ENCODE data around the gene HLA-B. TPM values are rescaled to one million over a fixed set of nuclear protein-coding genes. Genes with fewer than 3 reads are reported as not detected.
A peak's percentile ranks its signal among the peaks of the same experiment; 100 is the strongest.

The HLA-B gene
- total RNA-seq, 2 experiments from 2014 or later: 2,101 to 2,412 TPM

DNA sequence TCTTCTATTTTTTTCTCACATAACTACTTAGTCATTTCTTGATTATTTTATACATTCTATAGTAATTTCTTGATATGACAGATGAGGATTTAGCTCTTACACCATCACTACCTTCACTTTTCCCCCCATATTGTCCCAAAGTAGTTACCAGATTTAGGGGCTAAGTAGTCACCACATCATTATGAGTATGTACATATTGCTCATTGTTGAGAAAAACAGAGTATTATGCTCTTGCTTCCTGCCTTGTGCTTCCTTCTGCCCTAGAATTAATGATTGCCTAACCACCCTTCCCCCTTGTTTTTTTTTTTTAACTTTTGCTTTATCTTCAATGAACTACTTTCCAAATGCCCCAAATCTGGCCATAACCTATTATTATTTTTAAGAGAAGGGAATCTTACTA is 6.8 kb upstream of the HLA-B start:
- ATAC-seq: peak; percentile 59
- intact Hi-C loops (cut with DNase I, micrococcal nuclease): no loop called here
- CTCF ChIA-PET: interaction anchor here (0.6 to 2.1 kb wide), 6 partner anchors 9 to 167 kb away, joined by 3 to 7 read pairs (median 4); no protein-coding TSS in a partner anchor

DNA sequence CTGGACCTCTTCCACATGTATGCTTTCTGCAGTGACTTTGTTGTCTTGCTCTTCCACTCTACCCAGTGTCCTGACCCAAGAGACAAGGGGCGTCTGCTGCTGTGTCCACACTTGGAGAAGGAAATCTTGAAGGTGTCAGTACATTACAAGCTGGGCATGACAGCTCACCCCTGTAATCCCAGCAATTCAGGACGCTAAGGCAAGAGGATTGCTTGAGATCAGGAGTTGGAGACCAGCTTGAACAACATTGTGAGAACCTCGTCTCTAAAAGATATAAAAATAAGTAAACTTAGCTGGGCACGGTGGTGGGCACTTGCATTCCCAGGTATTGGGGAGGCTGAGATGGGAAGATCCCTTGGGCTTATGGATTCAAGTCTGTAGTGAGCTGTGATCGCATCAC is 5.8 kb upstream of the HLA-B start:
- Mint-ChIP-seq H3K9me3 (ENCODE audit: low read depth) (peaks cover 5% of the 10 kb centered on the region), H3K27ac (no peak overlapping the region), H3K27me3 (peaks cover 17% of the 10 kb centered on the region), H3K36me3 (ENCODE audit: low read depth) (no peaks in the 10 kb centered on the region), H3K4me3 (no peak overlapping the region), H3K4me1 (peaks cover 42% of the 10 kb centered on the region)
- ATAC-seq (no peak), DNase-seq (no peak)
- ChIA-PET POLR2A (interaction anchor here (0.5 kb wide), 1 partner anchor 9 kb away, joined by 3 read pairs; no protein-coding TSS in a partner anchor), CTCF (no interaction called here)
- intact Hi-C loops (cut with DNase I, micrococcal nuclease): no loop called here

More for the DNA sequence above, 6.8 kb upstream of the HLA-B start:
- POLR2A ChIA-PET: interaction anchor here (0.7 to 1.8 kb wide), 2 partner anchors 166 to 206 kb away, joined by 5 to 7 read pairs; partner anchors contain the start of gene TCF19
- no peak for DNase-seq
- H3K9me3 Mint-ChIP-seq (ENCODE audit: low read depth): peaks cover 5% of the 10 kb centered on the region
- H3K27ac Mint-ChIP-seq: no peak overlapping the region
- no peak overlapping the region for H3K4me3 Mint-ChIP-seq
- peaks cover 31% of the 10 kb centered on the region for H3K4me1 Mint-ChIP-seq
- peaks cover 19% of the 10 kb centered on the region for H3K27me3 Mint-ChIP-seq
- no peaks in the 10 kb centered on the region for H3K36me3 Mint-ChIP-seq (ENCODE audit: low read depth)

DNA sequence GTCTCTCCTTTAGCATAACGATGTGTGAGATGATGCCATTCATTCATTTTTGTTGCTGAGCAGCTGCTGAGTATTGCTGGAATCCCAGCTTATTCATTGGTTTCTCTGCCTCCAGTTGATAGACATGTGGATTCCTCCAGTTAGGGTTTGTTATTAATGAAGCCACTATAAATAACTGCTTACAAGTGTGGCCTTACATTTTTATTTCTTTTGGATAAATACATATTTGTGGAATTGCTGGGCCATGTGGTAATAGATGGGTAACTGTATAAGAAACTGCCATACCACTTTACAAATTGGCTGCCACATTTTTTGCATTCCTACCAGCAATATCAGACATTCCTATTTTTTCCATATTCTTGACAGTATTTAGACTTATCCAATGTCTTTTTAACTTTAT is 2.6 kb upstream of the HLA-B start:
- CTCF ChIA-PET: no interaction called here
- H3K4me1 Mint-ChIP-seq: peaks cover 38% of the 10 kb centered on the region
- no peak for DNase-seq
- peaks cover 5% of the 10 kb centered on the region for H3K9me3 Mint-ChIP-seq (ENCODE audit: low read depth)
- intact Hi-C loops (cut with DNase I, micrococcal nuclease): loop anchor here (2.0 to 10.0 kb wide), 6 partner anchors 43 to 1417 kb away; partner anchors contain the start of genes FLOT1 (in 1 of the 2), HLA-A (in 1 of the 2), HLA-C (in 1 of the 2) and IER3 (in 1 of the 2)
- no peak overlapping the region for H3K27ac Mint-ChIP-seq
- POLR2A ChIA-PET: no interaction called here
- H3K36me3 Mint-ChIP-seq (ENCODE audit: low read depth): peaks cover 22% of the 10 kb centered on the region
- H3K4me3 Mint-ChIP-seq: no peak overlapping the region
- H3K27me3 Mint-ChIP-seq: peaks cover 9% of the 10 kb centered on the region
- no peak for ATAC-seq

DNA sequence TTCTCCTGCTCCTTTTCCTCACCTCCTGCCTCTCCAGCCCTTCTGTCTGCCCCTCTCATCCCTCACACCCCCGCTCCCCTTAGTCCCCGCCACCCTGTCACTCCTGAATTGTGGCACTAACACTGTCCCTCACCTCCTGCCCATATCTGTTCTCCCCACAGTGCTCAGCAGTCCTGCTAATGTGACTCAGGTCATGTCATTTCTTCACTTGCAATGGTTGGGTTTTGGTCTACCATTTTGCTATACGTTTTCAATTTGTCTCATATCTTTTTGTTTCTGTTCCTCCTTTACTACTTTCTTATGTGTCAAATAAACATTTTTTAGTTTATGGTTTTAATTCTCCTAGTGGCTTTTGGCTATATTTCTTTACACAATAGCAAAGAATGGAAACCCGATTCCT is 1.3 kb upstream of the HLA-B start:
- DNase-seq (peak; percentile 45), ATAC-seq (peak; percentile 39)
- peak overlapping the region; percentile 98 for H3K4me3 Mint-ChIP-seq
- intact Hi-C loops (cut with DNase I, micrococcal nuclease): loop anchor here (2.0 to 10.0 kb wide), 6 partner anchors 44 to 1416 kb away; partner anchors contain the start of genes FLOT1 (in 1 of the 2), HLA-A (in 1 of the 2), HLA-C (in 1 of the 2) and IER3 (in 1 of the 2)
- H3K9me3 Mint-ChIP-seq (ENCODE audit: low read depth): peaks cover 5% of the 10 kb centered on the region
- ChIA-PET CTCF (interaction anchor here (0.6 kb wide), 1 partner anchor 25 kb away, joined by 3 read pairs; no protein-coding TSS in a partner anchor), POLR2A (no interaction called here)
- H3K4me1 Mint-ChIP-seq: peaks cover 43% of the 10 kb centered on the region
- peaks cover 35% of the 10 kb centered on the region for H3K36me3 Mint-ChIP-seq (ENCODE audit: low read depth)
- H3K27me3 Mint-ChIP-seq: peaks cover 8% of the 10 kb centered on the region
- peak overlapping the region; percentile 99 for H3K27ac Mint-ChIP-seq

DNA sequence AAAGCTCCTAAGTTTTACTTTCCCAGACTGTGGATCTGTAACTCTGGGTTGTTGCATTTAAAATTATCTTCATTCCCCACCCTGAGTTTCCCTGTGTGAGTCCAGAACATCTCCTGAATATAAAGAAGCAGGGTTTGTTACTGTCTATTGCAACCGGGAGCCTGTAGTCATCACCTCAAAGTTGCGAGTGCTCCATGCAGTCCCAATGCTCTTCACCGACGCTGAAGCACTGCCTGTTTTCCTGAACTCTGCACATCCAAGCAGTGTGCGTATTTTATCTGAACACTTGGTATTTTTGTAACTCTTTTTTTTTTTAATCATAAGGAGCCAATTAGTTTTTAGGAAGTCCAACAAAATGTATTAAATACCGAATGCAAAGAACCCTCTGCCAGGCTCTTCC is 907 bp upstream of the HLA-B start:
- Mint-ChIP-seq H3K27me3 (peaks cover 8% of the 10 kb centered on the region), H3K4me1 (peaks cover 47% of the 10 kb centered on the region), H3K4me3 (peak overlapping the region; percentile 98), H3K9me3 (ENCODE audit: low read depth) (peaks cover 5% of the 10 kb centered on the region), H3K27ac (peak overlapping the region; percentile 99), H3K36me3 (ENCODE audit: low read depth) (peaks cover 39% of the 10 kb centered on the region)
- POLR2A ChIA-PET: no interaction called here
- ATAC-seq (peak; percentile 7), DNase-seq (no peak)
- CTCF ChIA-PET: interaction anchor here (0.6 to 0.7 kb wide), 2 partner anchors 25 to 161 kb away, joined by 3 read pairs; no protein-coding TSS in a partner anchor
- intact Hi-C loops (cut with DNase I, micrococcal nuclease): loop anchor here (1.0 to 10.0 kb wide), 14 partner anchors 25 to 1416 kb away; partner anchors contain the start of genes HLA-C (in 2 of the 2), FLOT1 (in 1 of the 2), HLA-A (in 1 of the 2) and IER3 (in 1 of the 2)

DNA sequence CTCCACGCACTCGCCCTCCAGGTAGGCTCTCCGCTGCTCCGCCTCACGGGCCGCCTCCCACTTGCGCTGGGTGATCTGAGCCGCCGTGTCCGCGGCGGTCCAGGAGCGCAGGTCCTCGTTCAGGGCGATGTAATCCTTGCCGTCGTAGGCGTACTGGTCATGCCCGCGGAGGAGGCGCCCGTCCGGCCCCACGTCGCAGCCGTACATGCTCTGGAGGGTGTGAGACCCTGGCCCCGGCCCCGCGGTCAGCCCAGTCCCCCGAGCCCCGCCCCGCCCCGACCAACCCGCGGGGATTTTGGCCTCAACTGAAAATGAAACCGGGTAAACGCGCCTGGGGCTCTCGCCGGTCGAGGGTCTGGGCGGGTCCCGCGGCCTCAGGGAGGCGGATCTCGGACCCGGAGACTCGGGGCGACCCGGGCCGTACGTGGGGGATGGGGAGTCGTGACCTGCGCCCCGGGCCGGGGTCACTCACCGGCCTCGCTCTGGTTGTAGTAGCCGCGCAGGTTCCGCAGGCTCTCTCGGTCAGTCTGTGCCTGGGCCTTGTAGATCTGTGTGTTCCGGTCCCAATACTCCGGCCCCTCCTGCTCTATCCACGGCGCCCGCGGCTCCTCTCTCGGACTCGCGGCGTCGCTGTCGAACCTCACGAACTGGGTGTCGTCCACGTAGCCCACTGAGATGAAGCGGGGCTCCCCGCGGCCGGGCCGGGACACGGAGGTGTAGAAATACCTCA is 598 bp downstream of the HLA-B start:
- intact Hi-C loops (cut with DNase I, micrococcal nuclease): loop anchor here (1.0 to 10.0 kb wide), 9 partner anchors 24 to 1414 kb away; partner anchors contain the start of genes FLOT1 (in 1 of the 2), HLA-A (in 1 of the 2), IER3 (in 1 of the 2) and LTA (in 1 of the 2)
- ATAC-seq: peak; percentile 4

DNA sequence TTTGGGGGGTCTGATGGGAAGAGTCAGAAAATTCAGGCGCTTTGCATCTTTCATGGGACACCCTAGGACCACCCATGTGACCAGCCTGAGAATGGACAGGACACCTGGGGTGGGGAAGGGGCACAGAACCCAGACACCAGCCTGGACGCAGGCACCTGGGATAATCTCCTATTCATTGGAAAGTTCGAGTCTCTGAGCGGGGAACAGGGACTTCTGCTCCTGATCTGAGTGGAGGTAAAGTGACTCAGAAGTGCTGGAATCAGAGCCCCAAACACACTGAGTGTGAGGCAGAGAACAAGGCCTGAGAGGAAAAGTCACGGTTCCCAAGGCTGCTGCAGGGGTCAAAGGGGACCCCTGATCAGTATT is 1.4 kb downstream of the HLA-B start:
- CTCF ChIA-PET: no interaction called here
- H3K27me3 Mint-ChIP-seq: peaks cover 2% of the 10 kb centered on the region
- H3K4me1 Mint-ChIP-seq: peaks cover 62% of the 10 kb centered on the region
- peak overlapping the region; percentile 98 for H3K4me3 Mint-ChIP-seq
- DNase-seq (peak; percentile 20), ATAC-seq (no peak)
- H3K9me3 Mint-ChIP-seq (ENCODE audit: low read depth): peaks cover 2% of the 10 kb centered on the region
- intact Hi-C loops (cut with DNase I, micrococcal nuclease): loop anchor here (5.0 to 10.0 kb wide), 5 partner anchors 47 to 1413 kb away; partner anchors contain the start of genes FLOT1 (in 1 of the 2), HLA-A (in 1 of the 2), IER3 (in 1 of the 2) and LTA (in 1 of the 2)
- POLR2A ChIA-PET: interaction anchor here (0.7 kb wide), 1 partner anchor 9 kb away, joined by 3 read pairs; no protein-coding TSS in a partner anchor
- H3K36me3 Mint-ChIP-seq (ENCODE audit: low read depth): peaks cover 47% of the 10 kb centered on the region
- H3K27ac Mint-ChIP-seq: peak overlapping the region; percentile 84

More for the DNA sequence above, 598 bp downstream of the HLA-B start:
- Mint-ChIP-seq H3K4me1 (peaks cover 58% of the 10 kb centered on the region), H3K9me3 (ENCODE audit: low read depth) (peaks cover 5% of the 10 kb centered on the region), H3K27me3 (peaks cover 2% of the 10 kb centered on the region), H3K27ac (peak overlapping the region; percentile 99), H3K4me3 (peak overlapping the region; percentile 98), H3K36me3 (ENCODE audit: low read depth) (peaks cover 47% of the 10 kb centered on the region)
- peak; percentile 79 for DNase-seq
- ChIA-PET CTCF (no interaction called here), POLR2A (no interaction called here)

DNA sequence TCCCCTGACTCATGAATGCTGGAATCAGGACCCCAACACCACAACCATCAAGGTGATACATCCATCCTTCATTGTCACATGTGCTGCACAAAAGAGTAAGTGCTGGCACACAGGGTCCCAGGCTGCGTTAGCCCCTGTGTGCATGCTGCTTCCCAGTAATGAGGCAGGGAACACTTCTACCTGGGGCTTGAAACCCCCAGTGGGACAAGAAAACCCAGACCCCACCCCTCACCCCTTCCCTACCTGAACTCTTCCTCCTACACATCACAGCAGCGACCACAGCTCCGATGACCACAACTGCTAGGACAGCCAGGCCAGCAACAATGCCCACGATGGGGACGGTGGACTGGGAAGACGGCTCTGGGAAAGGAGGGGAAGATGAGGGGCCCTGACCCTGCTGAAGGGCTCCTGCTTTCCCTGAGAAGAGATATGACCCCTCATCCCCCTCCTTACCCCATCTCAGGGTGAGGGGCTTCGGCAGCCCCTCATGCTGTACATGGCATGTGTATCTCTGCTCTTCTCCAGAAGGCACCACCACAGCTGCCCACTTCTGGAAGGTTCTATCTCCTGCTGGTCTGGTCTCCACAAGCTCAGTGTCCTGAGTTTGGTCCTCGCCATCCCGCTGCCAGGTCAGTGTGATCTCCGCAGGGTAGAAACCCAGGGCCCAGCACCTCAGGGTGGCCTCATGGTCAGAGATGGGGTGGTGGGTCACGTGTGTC is 2.0 kb downstream of the HLA-B start:
- CTCF ChIA-PET: interaction anchor here (0.8 kb wide), 1 partner anchor 157 kb away, joined by 4 read pairs; no protein-coding TSS in a partner anchor
- peak overlapping the region; percentile 84 for H3K27ac Mint-ChIP-seq
- peak overlapping the region; percentile 98 for H3K4me3 Mint-ChIP-seq
- no peaks in the 10 kb centered on the region for H3K9me3 Mint-ChIP-seq (ENCODE audit: low read depth)
- H3K4me1 Mint-ChIP-seq: peaks cover 67% of the 10 kb centered on the region
- ATAC-seq (no peak), DNase-seq (no peak)
- peaks cover 47% of the 10 kb centered on the region for H3K36me3 Mint-ChIP-seq (ENCODE audit: low read depth)
- POLR2A ChIA-PET: interaction anchor here (0.6 to 1.6 kb wide), 4 partner anchors 9 to 638 kb away, joined by 3 read pairs; partner anchors contain the start of gene MDC1
- H3K27me3 Mint-ChIP-seq: no peaks in the 10 kb centered on the region
- intact Hi-C loops (cut with DNase I, micrococcal nuclease): loop anchor here (5.0 to 10.0 kb wide), 5 partner anchors 47 to 1413 kb away; partner anchors contain the start of genes FLOT1 (in 1 of the 2), HLA-A (in 1 of the 2), IER3 (in 1 of the 2) and LTA (in 1 of the 2)

DNA sequence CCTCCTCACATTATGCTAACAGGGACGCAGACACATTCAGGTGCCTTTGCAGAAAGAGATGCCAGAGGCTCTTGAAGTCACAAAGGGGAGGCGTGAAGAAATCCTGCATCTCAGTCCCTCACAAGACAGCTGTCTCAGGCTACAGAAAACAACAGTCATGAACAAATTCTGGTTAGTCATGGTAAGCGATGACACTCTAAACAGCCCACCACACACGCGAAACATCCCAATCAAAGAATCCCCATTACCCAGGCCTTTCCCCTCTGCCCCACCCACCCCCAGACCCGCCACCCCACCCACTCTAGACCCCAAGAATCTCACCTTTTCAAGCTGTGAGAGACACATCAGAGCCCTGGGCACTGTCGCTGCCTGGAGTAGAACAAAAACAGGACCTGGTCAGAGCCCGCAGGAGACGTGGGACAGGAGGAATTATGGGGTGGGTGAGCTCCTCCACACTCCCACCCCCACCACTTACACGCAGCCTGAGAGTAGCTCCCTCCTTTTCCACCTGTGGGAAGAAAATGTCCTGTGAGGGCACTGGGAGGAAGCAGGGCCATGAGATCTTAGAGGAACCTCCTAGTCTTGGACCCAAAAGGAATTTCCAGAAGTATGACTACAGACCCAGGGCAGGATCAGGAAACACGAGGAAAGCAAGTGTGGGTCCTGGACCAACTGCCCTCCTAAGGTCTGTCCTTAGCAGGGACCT is 2.7 kb downstream of the HLA-B start:
- Mint-ChIP-seq H3K27me3 (no peaks in the 10 kb centered on the region), H3K9me3 (ENCODE audit: low read depth) (no peaks in the 10 kb centered on the region), H3K4me1 (peaks cover 69% of the 10 kb centered on the region), H3K36me3 (ENCODE audit: low read depth) (peaks cover 47% of the 10 kb centered on the region), H3K4me3 (peak overlapping the region; percentile 98), H3K27ac (peak overlapping the region; percentile 84)
- DNase-seq (no peak), ATAC-seq (no peak)
- POLR2A ChIA-PET: interaction anchor here (0.6 to 1.6 kb wide), 7 partner anchors 8 to 637 kb away, joined by 3 to 12 read pairs (median 3); partner anchors contain the start of gene MDC1
- intact Hi-C loops (cut with DNase I, micrococcal nuclease): loop anchor here in 1 of 2 experiments (10.0 kb wide), 1 partner anchor 610 kb away; the partner anchor contains the start of genes FLOT1 and IER3
- CTCF ChIA-PET: interaction anchor here (0.6 to 0.8 kb wide), 2 partner anchors 157 to 166 kb away, joined by 3 to 4 read pairs; no protein-coding TSS in a partner anchor

DNA sequence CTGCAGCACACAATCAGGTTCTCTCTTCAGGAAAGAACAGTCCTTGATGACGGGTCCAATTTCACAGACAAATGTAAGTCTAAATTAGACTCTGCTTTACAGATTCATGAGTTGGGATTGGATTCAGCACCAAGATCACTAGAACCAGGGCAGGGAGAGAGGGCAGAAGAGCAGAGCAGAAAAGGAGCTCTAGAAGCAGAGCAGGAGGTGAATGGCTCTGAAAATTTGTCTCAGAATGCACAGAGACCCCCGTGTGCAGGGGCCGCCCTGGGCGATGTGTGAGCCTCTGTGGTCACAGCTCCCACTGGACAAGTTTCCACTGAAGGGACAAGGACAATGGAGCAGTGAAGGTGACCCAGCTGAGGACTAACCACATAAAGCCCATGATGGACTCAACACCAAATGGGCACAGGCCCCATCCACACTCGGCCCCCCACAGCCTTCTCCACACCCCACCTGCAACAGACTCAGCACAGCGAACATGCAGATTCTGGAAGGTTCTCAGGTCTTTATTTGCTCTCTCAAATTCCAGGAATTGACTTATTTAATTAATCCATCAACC is 3.5 kb downstream of the HLA-B start:
- ChIA-PET CTCF (interaction anchor here (0.6 kb wide), 1 partner anchor 165 kb away, joined by 3 read pairs; no protein-coding TSS in a partner anchor), POLR2A (interaction anchor here (0.6 to 1.6 kb wide), 6 partner anchors 9 to 636 kb away, joined by 3 to 12 read pairs (median 4); partner anchors contain the start of gene MDC1)
- intact Hi-C loops (cut with DNase I, micrococcal nuclease): loop anchor here in 1 of 2 experiments (10.0 kb wide), 1 partner anchor 609 kb away; the partner anchor contains the start of genes FLOT1 and IER3
- peak overlapping the region; percentile 62 for H3K27ac Mint-ChIP-seq
- peaks cover 65% of the 10 kb centered on the region for H3K4me1 Mint-ChIP-seq
- DNase-seq: no peak
- peaks cover 47% of the 10 kb centered on the region for H3K36me3 Mint-ChIP-seq (ENCODE audit: low read depth)
- ATAC-seq: no peak
- no peaks in the 10 kb centered on the region for H3K9me3 Mint-ChIP-seq (ENCODE audit: low read depth)
- H3K4me3 Mint-ChIP-seq: peak overlapping the region; percentile 98
- H3K27me3 Mint-ChIP-seq: no peaks in the 10 kb centered on the region
